Astrocyte (in vitro differentiated cells and primary cell): ENCODE data around the gene CPNE4.

Source experiments
- CTCF ChIP-seq: IDR thresholded peaks from 2 replicates; pipeline ENCODE4 v1.5.1; 2011; ENCODE audit warnings: low read depth, mild to moderate bottlenecking, inconsistent platforms, low read length, moderate library complexity; ENCODE audit not compliant: insufficient read depth
- EZH2 ChIP-seq: IDR thresholded peaks from 2 replicates; pipeline ENCODE4 v1.6.1; 2012; ENCODE audit warnings: mild to moderate bottlenecking, low read length, inconsistent platforms; ENCODE audit not compliant: insufficient read depth

- TF ChIP-seq CTCF (no peak), EZH2 (no peak)
Observed at GRCh38 chr3:131880948-131881347, 153.9 kb downstream of the CPNE4 start.
